HCT116 (cell line): ENCODE data around the gene LCA5L.

Source experiments
- CEBPB ChIP-seq: IDR thresholded peaks from 2 replicates; pipeline ENCODE4 v1.6.1; 2012; ENCODE audit warnings: low read depth
- ELF1 ChIP-seq: IDR thresholded peaks from 2 replicates; pipeline ENCODE4 v1.6.1; 2012; ENCODE audit warnings: low read depth, borderline replicate concordance
- EZH2 ChIP-seq: fragments of 200-600 bp; sonication (generic); IDR thresholded peaks from 2 replicates; pipeline ENCODE4 v1.6.1; 2017; ENCODE audit warnings: antibody characterized with exemption, mixed run types
- POLR2A ChIP-seq: IDR thresholded peaks from 2 replicates; pipeline ENCODE4 v1.7.0; 2011; ENCODE audit warnings: borderline replicate concordance; ENCODE audit not compliant: insufficient read depth, insufficient read length; ENCODE audit errors: extremely low read depth
- POLR2AphosphoS5 ChIP-seq: IDR thresholded peaks from 2 replicates; pipeline ENCODE4 v1.6.1; 2011; ENCODE audit warnings: mild to moderate bottlenecking, low read depth, low read length, moderate library complexity
- YY1 ChIP-seq: IDR thresholded peaks from 2 replicates; pipeline ENCODE4 v1.6.1; 2011; ENCODE audit warnings: low read length, low read depth, moderate library complexity, mild to moderate bottlenecking; ENCODE audit not compliant: insufficient replicate concordance; ENCODE audit errors: extremely low read depth
- ZFX ChIP-seq: fragments of 450-650 bp; IDR thresholded peaks from 2 replicates; pipeline ENCODE4 v1.6.1; 2017
- TF ChIP-seq, protein P1 (sequence below), 3 experiments: fragments of 200-600 bp in 1 of 3; sonication (generic) in 1 of 3; IDR thresholded peaks in 2 of 3; conservative IDR thresholded peaks in 1 of 3; 2 replicates each; pipeline ENCODE4 v1.5.1; 2012 to 2017; ENCODE audit warnings: low read depth in 2 of 3, low read length in 2 of 3, antibody characterized with exemption in 1 of 3, borderline replicate concordance in 1 of 3, control low read depth in 1 of 3, mild to moderate bottlenecking in 1 of 3, mixed read lengths in 1 of 3, mixed run types in 1 of 3, moderate library complexity in 1 of 3; ENCODE audit not compliant: insufficient read depth in 1 of 3
- TF ChIP-seq, protein P2 (sequence below): IDR thresholded peaks from 2 replicates; pipeline ENCODE4 v1.6.1; 2012
- TF ChIP-seq, protein P3 (sequence below): IDR thresholded peaks from 2 replicates; pipeline ENCODE4 v1.6.1; 2012

DNA sequence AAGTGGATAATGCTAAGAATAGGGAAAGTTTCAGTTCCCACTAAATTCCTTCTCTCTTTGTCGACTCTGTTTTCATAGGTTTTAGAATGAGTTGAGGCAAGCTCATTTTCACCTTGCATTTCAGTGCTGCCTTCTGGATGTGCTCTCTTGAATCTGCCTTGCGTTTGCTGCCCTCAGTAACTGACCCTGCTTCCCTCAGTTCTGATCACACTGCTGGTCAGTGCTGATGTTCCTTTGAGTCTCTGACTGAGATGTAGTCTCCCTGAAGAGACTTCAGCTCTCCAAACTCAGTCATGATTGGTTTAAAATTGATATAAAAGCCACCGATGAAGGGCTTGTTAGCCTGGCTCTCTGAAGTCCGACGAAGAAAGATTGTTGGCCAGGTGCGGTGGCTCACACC lies 71.5 kb downstream of the LCA5L start:
- TF ChIP-seq EZH2 (no peak), POLR2A (no peak), ELF1 (no peak), POLR2AphosphoS5 (no peak), YY1 (no peak), CEBPB (no peak), ZFX (no peak)
- TF ChIP-seq, protein P1, sequence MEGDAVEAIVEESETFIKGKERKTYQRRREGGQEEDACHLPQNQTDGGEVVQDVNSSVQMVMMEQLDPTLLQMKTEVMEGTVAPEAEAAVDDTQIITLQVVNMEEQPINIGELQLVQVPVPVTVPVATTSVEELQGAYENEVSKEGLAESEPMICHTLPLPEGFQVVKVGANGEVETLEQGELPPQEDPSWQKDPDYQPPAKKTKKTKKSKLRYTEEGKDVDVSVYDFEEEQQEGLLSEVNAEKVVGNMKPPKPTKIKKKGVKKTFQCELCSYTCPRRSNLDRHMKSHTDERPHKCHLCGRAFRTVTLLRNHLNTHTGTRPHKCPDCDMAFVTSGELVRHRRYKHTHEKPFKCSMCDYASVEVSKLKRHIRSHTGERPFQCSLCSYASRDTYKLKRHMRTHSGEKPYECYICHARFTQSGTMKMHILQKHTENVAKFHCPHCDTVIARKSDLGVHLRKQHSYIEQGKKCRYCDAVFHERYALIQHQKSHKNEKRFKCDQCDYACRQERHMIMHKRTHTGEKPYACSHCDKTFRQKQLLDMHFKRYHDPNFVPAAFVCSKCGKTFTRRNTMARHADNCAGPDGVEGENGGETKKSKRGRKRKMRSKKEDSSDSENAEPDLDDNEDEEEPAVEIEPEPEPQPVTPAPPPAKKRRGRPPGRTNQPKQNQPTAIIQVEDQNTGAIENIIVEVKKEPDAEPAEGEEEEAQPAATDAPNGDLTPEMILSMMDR (IDR thresholded peaks at IDR 0.05 in 2 of 3, conservative IDR thresholded peaks at IDR 0.05 in 1 of 3; ENCODE audit: borderline replicate concordance in 1 of 3, insufficient read depth in 1 of 3, low read depth in 2 of 3, low read length in 2 of 3): no peak
- TF ChIP-seq, protein P2, sequence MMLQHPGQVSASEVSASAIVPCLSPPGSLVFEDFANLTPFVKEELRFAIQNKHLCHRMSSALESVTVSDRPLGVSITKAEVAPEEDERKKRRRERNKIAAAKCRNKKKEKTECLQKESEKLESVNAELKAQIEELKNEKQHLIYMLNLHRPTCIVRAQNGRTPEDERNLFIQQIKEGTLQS: no peak
- TF ChIP-seq, protein P3, sequence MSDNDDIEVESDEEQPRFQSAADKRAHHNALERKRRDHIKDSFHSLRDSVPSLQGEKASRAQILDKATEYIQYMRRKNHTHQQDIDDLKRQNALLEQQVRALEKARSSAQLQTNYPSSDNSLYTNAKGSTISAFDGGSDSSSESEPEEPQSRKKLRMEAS: no peak
